WERI-Rb-1 (cell line): ENCODE results near the gene DAND5.
"Not testable (repeated sequence)": the region's sequence is repeated elsewhere in the genome, so short reads cannot be mapped to it uniquely, and the experiment has no call there.

Experiments
- DNase-seq: peaks from one replicate; pipeline ENCODE4 v3.0.0-alpha.2; 2020
- H3K27ac ChIP-seq: fragments of 250-450 bp; sonication (Bioruptor Pico); 2 replicates; pipeline ENCODE4 v1.5.1; 2020; ENCODE audit warnings: mild to moderate bottlenecking, moderate library complexity
- H3K27me3 ChIP-seq: fragments of 250-450 bp; sonication (Bioruptor Pico); 2 replicates; pipeline ENCODE4 v1.5.1; 2021; ENCODE audit warnings: mild to moderate bottlenecking, low read depth, moderate library complexity; ENCODE audit not compliant: insufficient read depth, severe bottlenecking
- H3K36me3 ChIP-seq: fragments of 250-450 bp; sonication (Bioruptor Pico); 2 replicates; pipeline ENCODE4 v1.5.1; 2020; ENCODE audit warnings: mild to moderate bottlenecking, moderate library complexity
- H3K4me3 ChIP-seq: 2 replicates; pipeline ENCODE4 v1.5.1; 2011; ENCODE audit warnings: low read depth, mild to moderate bottlenecking, control low read depth, low read length
- H3K9me3 ChIP-seq: fragments of 250-450 bp; sonication (Bioruptor Pico); 2 replicates; pipeline ENCODE4 v1.5.1; 2021; ENCODE audit warnings: mild to moderate bottlenecking, moderate library complexity; ENCODE audit not compliant: severe bottlenecking
- TF ChIP-seq, protein P1 (sequence below): IDR thresholded peaks from 2 replicates; pipeline ENCODE4 v1.5.1; 2011; ENCODE audit warnings: low read depth, mild to moderate bottlenecking, control low read depth, inconsistent platforms, low read length

DAND5 gene

DNA sequence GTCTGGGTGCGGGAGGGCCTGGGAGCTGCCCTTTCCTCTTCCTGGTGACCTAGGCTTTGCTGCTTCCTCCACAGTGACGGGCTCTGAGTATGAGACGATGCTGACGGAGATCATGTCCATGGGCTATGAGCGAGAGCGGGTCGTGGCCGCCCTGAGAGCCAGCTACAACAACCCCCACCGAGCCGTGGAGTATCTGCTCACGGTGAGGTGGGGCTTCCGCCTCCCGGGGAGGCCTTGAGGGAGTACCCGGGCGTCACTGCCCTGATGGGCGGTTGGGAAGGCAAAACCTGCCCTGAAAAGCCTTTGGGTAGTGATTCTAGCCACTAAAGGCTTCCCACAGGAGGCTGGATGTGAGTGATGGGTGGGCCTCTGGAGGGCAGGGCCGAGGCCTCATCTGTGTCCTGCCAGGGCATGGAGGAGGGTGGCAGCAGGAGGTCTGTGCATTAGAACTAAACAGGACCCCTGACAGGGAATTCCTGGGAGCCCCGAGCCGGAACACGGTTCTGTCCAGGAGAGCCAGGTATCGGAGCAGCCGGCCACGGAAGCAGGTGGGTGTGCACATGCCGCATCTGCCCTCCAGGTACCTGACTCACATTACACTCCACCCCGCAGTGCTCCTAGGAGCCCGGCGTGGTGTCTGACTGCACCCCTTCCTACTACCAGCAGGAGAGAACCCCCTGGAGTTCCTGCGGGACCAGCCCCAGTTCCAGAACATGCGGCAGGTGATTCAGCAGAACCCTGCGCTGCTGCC, 20.6 kb upstream of the DAND5 start:
- TF ChIP-seq, protein P1, sequence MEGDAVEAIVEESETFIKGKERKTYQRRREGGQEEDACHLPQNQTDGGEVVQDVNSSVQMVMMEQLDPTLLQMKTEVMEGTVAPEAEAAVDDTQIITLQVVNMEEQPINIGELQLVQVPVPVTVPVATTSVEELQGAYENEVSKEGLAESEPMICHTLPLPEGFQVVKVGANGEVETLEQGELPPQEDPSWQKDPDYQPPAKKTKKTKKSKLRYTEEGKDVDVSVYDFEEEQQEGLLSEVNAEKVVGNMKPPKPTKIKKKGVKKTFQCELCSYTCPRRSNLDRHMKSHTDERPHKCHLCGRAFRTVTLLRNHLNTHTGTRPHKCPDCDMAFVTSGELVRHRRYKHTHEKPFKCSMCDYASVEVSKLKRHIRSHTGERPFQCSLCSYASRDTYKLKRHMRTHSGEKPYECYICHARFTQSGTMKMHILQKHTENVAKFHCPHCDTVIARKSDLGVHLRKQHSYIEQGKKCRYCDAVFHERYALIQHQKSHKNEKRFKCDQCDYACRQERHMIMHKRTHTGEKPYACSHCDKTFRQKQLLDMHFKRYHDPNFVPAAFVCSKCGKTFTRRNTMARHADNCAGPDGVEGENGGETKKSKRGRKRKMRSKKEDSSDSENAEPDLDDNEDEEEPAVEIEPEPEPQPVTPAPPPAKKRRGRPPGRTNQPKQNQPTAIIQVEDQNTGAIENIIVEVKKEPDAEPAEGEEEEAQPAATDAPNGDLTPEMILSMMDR: no peak
- Histone ChIP-seq H3K36me3 (peaks cover 92% of the 10 kb centered on the region), H3K4me3 (no peak overlapping the region), H3K9me3 (no peaks in the 10 kb centered on the region), H3K27me3 (no peaks in the 10 kb centered on the region), H3K27ac (no peak overlapping the region)
- DNase-seq: no peak

DNA sequence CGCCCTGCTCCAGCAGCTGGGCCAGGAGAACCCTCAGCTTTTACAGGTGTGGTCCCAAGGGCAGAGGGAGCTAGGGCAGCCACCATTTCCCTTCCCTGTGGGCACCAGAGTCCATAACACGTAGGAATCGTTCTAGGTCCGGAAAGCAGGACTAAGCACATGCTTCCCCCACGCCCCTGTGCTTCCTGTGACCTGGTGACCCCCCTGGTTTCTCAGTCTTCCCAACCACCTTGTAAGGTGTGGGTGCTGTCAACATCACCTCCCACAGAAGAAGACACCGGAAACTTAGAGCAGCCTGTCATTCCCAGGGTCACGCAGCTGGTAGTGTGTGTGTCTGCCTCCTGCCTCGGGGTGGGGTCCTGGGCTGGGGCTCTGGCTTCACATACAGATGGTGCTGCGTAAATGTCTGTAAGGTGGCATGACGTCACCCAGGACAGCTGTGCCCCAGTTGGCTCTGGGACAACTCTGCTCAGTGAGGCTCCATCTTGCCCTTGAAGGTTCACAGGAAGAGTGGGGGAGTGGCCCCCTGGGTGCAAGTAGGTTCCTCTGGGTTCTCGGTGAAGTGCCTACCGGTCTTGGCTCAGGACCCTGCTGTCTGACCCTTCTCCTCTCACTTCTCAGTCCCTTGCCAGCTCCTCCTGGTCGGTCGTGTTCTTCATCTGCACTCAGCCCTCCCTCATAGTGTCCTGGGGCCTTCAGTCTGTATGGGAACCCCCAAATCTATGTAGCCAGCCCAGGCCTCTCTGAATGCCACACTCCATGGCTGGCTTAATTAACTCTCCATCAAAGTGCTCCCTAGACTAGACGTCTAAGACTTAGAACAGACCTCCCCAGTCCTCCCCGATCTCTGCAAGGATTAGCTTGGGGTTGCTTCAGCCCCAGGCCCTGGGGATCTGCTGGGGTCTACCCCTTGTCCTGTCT, 19.8 kb upstream of the DAND5 start:
- H3K27me3 ChIP-seq: no peaks in the 10 kb centered on the region
- no peak for DNase-seq

DNA sequence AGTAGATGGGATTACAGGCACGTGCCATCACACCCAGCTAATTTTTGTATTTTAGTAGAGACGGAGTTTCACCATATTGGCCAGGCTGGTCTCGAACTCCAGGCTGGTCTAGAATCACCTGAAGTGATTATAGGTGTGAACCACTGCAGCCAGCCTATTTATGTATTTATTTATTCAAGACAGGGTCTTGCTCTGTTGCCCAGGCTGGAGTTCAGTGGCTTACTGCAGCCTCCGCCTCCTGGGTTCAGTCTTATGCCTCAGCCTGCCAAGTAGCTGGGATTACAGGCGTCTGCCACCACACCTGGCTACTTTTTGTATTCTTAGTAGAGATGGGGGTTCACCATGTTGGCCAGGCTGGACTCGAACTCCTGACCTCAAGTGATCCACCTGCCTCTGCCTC, 17.3 kb upstream of the DAND5 start:
- peak overlapping the region; percentile 90 for H3K27ac ChIP-seq
- H3K36me3 ChIP-seq: peaks cover 94% of the 10 kb centered on the region
- not testable (repeated sequence) for H3K27me3 ChIP-seq

More for the DNA sequence above, 19.8 kb upstream of the DAND5 start:
- TF ChIP-seq, protein P1: no peak
- Histone ChIP-seq H3K27ac (no peak overlapping the region), H3K4me3 (no peak overlapping the region), H3K36me3 (peaks cover 95% of the 10 kb centered on the region), H3K9me3 (no peaks in the 10 kb centered on the region)

DNA sequence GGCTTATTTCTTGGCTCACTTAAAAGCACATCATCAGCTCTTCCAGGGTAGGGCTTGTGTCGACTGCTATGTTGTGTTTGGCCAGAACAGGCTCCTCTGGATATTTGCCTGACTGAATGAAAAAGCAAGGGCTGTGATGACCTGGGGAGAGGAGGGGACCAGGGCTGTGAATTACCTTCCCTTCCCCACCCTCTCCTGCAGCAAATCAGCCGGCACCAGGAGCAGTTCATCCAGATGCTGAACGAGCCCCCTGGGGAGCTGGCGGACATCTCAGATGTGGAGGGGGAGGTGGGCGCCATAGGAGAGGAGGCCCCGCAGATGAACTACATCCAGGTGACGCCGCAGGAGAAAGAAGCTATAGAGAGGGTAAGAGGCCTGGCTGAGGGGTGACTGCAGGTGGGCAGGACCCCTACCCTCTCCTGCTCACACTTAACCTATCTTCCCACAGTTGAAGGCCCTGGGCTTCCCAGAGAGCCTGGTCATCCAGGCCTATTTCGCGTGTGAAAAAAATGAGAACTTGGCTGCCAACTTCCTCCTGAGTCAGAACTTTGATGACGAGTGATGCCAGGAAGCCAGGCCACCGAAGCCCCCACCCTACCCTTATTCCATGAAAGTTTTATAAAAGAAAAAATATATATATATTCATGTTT, 16.8 kb upstream of the DAND5 start:
- H3K36me3 ChIP-seq: peaks cover 89% of the 10 kb centered on the region
- no peak for DNase-seq

More for the DNA sequence above, 17.3 kb upstream of the DAND5 start:
- H3K4me3 ChIP-seq, DNase-seq, H3K9me3 ChIP-seq: not testable (repeated sequence)

DNA sequence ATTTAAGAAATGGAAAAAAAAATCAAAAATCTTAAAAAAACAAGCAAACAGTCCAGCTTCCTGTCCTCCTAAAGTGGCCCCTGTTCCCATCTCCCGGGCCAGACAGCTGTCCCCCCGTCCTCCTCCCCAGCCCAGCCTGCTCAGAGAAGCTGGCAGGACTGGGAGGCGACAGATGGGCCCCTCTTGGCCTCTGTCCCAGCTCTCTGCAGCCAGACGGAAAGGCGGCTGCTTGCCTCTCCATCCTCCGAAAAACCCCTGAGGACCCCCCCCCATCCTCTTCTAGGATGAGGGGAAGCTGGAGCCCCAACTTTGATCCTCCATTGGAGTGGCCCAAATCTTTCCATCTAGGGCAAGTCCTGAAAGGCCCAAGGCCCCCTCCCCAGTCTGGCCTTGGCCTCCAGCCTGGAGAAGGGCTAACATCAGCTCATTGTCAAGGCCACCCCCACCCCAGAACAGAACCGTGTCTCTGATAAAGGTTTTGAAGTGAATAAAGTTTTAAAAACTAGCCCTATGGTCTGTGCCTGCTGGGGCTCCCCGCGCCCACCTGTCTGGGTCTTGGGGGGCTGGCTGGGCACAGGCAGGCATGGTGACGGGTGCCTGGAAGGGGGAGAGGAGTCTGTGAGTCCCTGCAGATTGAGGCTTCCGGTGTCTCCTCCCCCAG, 16.1 kb upstream of the DAND5 start:
- H3K27me3 ChIP-seq: no peaks in the 10 kb centered on the region
- H3K27ac ChIP-seq: peak overlapping the region; percentile 90
- peak; percentile 77 for DNase-seq
- TF ChIP-seq, protein P1: no peak
- H3K36me3 ChIP-seq: peaks cover 82% of the 10 kb centered on the region
- H3K4me3 ChIP-seq: no peak overlapping the region
- H3K9me3 ChIP-seq: no peaks in the 10 kb centered on the region

More for the DNA sequence above, 16.8 kb upstream of the DAND5 start:
- no peak overlapping the region for H3K4me3 ChIP-seq
- H3K27ac ChIP-seq: peak overlapping the region; percentile 90
- H3K27me3 ChIP-seq: no peaks in the 10 kb centered on the region
- H3K9me3 ChIP-seq: no peaks in the 10 kb centered on the region
- TF ChIP-seq, protein P1: no peak
